HL-60 (cell line): ENCODE results near the gene AGAP3.

Experiments used
- DNase-seq, 2 experiments: peaks; one replicate each; pipeline ENCODE4 v3.0.0-alpha.2; 2010 to 2020; ENCODE audit warnings: low read depth in 1 of 2, low spot score in 1 of 2
- H3K27ac ChIP-seq: fragments of 250-450 bp; sonication (Bioruptor Pico); replicated peaks from 2 replicates; pipeline ENCODE4 v1.5.1; 2020; ENCODE audit warnings: mild to moderate bottlenecking, moderate library complexity
- H3K27me3 ChIP-seq: fragments of 250-450 bp; sonication (Bioruptor Pico); 2 replicates; pipeline ENCODE4 v1.5.1; 2021; ENCODE audit warnings: mild to moderate bottlenecking, moderate library complexity; ENCODE audit not compliant: insufficient read depth, poor library complexity, severe bottlenecking
- H3K4me3 ChIP-seq: replicated peaks from 2 replicates; pipeline ENCODE4 v1.5.1; 2011; ENCODE audit warnings: mild to moderate bottlenecking, control low read depth, low read length; ENCODE audit not compliant: insufficient read depth
- CTCF ChIP-seq: IDR thresholded peaks from one replicate; pipeline ENCODE4 v1.5.1; 2011; ENCODE audit warnings: low read length, control low read depth, inconsistent platforms; ENCODE audit not compliant: insufficient read depth
- GABPA ChIP-seq: IDR thresholded peaks from 2 replicates; pipeline ENCODE4 v1.6.1; 2012; ENCODE audit warnings: low read depth
- POLR2AphosphoS5 ChIP-seq: IDR thresholded peaks from 2 replicates; pipeline ENCODE4 v1.6.1; 2012; ENCODE audit warnings: low read depth
- REST ChIP-seq: IDR thresholded peaks from 2 replicates; pipeline ENCODE4 v1.6.1; 2012; ENCODE audit warnings: low read depth; ENCODE audit not compliant: insufficient replicate concordance
- SPI1 ChIP-seq: IDR thresholded peaks from 2 replicates; pipeline ENCODE4 v1.6.1; 2012; ENCODE audit warnings: low read depth, mild to moderate bottlenecking, borderline replicate concordance

Gene AGAP3

GRCh38 chr7:151118108-151119054, 32.1 kb downstream of the AGAP3 start:
- peak overlapping the region; percentile 21; the same call in 1 of the 2 replicates for H3K27ac ChIP-seq

GRCh38 chr7:151119055-151119415, 32.8 kb downstream of the AGAP3 start:
- no peak for DNase-seq
- Histone ChIP-seq H3K27ac (no peak overlapping the region), H3K4me3 (no peak overlapping the region), H3K27me3 (no peaks in the 10 kb centered on the region)
- no peak for TF ChIP-seq POLR2AphosphoS5
- TF ChIP-seq REST = no peak
- TF ChIP-seq GABPA = no peak
- no peak for TF ChIP-seq SPI1
- no peak for TF ChIP-seq CTCF

More at GRCh38 chr7:151118108-151119054, 32.1 kb downstream of the AGAP3 start:
- TF ChIP-seq POLR2AphosphoS5 = no peak
- TF ChIP-seq REST = no peak
- no peak for TF ChIP-seq SPI1
- no peak for TF ChIP-seq CTCF
- TF ChIP-seq GABPA = no peak
- Histone ChIP-seq H3K4me3 (no peak overlapping the region), H3K27me3 (no peaks in the 10 kb centered on the region)
- no peak for DNase-seq

- TF ChIP-seq REST (no peak), POLR2AphosphoS5 (no peak), CTCF (no peak), SPI1 (no peak), GABPA (no peak)
Observed at GRCh38 chr7:151119902-151120301, 33.6 kb downstream of the AGAP3 start.

More at GRCh38 chr7:151119902-151120301, 33.6 kb downstream of the AGAP3 start:
- Histone ChIP-seq H3K27me3 (no peaks in the 10 kb centered on the region), H3K4me3 (no peak overlapping the region), H3K27ac (no peak overlapping the region)
- no peak for DNase-seq
